Measurements from ENCODE around the gene LRRC37A3.
"Not testable (repeated sequence)": the region's sequence is repeated elsewhere in the genome, so short reads cannot be mapped to it uniquely, and the experiment has no call there.

DNA sequence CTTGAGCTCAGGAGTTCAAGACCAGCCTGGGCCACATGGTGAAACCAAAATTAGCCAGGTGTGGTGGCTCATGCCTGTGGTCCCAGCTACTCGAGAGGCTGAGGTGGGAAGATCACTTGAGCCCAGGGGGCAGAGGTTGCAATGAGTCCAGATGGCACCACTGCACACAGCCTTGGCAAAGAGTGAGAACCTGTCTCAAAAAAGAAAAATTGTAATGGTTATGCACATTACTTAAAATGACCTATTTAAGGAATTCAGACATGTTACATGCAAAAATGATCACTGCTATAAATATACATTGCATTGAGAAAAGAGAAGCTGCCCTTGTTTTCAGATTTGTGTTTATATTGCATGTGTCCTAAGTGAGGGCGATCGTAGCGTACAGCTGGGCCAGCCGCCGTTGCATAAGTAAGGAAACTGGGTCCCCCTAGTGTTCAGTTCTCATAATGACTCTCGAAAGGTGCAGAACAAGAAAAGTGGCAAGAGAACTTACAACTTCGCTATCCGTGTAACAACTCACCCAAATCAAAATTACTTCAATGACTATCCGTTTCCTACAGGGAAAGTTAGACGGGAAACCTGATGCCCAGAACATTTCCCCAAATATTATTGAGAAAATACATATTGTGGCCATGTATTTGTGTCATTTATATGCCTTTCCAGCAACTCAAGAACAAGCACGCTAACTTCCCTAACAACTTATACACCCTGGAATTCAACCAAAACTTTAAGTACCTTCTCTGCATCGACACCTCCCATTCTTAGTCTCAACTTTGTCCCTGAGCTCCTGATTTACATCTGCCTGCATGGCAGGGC, 42.5 kb upstream of the LRRC37A3 start:
- TF ChIP-seq, protein P1, sequence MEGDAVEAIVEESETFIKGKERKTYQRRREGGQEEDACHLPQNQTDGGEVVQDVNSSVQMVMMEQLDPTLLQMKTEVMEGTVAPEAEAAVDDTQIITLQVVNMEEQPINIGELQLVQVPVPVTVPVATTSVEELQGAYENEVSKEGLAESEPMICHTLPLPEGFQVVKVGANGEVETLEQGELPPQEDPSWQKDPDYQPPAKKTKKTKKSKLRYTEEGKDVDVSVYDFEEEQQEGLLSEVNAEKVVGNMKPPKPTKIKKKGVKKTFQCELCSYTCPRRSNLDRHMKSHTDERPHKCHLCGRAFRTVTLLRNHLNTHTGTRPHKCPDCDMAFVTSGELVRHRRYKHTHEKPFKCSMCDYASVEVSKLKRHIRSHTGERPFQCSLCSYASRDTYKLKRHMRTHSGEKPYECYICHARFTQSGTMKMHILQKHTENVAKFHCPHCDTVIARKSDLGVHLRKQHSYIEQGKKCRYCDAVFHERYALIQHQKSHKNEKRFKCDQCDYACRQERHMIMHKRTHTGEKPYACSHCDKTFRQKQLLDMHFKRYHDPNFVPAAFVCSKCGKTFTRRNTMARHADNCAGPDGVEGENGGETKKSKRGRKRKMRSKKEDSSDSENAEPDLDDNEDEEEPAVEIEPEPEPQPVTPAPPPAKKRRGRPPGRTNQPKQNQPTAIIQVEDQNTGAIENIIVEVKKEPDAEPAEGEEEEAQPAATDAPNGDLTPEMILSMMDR (IDR thresholded peaks at IDR 0.05; ENCODE audit: low read depth, low read length) = peak; percentile 24
- not testable (repeated sequence) for TF ChIP-seq POLR2A (IDR thresholded peaks at IDR 0.05; ENCODE audit: extremely low read depth, insufficient read length)
